Endothelial cell of umbilical vein (primary cell): ENCODE measurements around the gene ZNF565. TPM values are rescaled to one million over a fixed set of nuclear protein-coding genes. Genes with fewer than 3 reads are reported as not detected.

ENCODE experiments used
- BruUV-seq: library from RNA; stranded (reverse); fragments of 400-500 nt; replicated peaks from 2 replicates; lab custom pipeline; 2021; lab: Mats Ljungman, UMichigan
- CTCF ChIA-PET: fragments of 300-600, 350-600 bp; sonication (Branson Sonifier 250); formaldehyde crosslinking; loops from one replicate; lab custom pipeline; 2021; ENCODE audit warnings: antibody characterized with exemption, inconsistent platforms; lab: Charles Lee
- POLR2A ChIA-PET: fragments of 300-600, 350-600 bp; sonication (Branson Sonifier 250); formaldehyde crosslinking; loops from one replicate; lab custom pipeline; 2021; ENCODE audit warnings: antibody characterized with exemption, inconsistent platforms; lab: Charles Lee
- DNase-seq: peaks from one replicate; pipeline ENCODE4 v3.0.0-alpha.2; 2011; ENCODE audit warnings: low read depth, low spot score
- FAIRE-seq: peaks from 2 replicates; lab custom pipeline; 2011; peaks lifted over from hg19 to GRCh38; lab: Jason Lieb, UNC
- H2AFZ ChIP-seq: 2 replicates; pipeline ENCODE4 v1.6.0; 2012; ENCODE audit warnings: low read depth, low read length, control low read depth, inconsistent platforms
- H3K27ac ChIP-seq: 2 replicates; pipeline ENCODE4 v1.5.1; 2011; ENCODE audit warnings: low read depth, mild to moderate bottlenecking, control low read depth, low read length, moderate library complexity; ENCODE audit not compliant: insufficient read depth
- H3K27me3 ChIP-seq, 2 experiments: 2 replicates each; pipeline versions ENCODE4 v1.6.0 to v1.6.1; 2011; ENCODE audit warnings: low read length in 2 of 2, mixed read lengths in 1 of 2; ENCODE audit not compliant: control insufficient read depth in 2 of 2, insufficient read depth in 2 of 2
- H3K36me3 ChIP-seq, 2 experiments: 2 replicates in 1 of 2; 3 replicates in 1 of 2; pipeline ENCODE4 v1.5.1; 2011; ENCODE audit warnings: low read length in 2 of 2, mild to moderate bottlenecking in 1 of 2, moderate library complexity in 1 of 2; ENCODE audit not compliant: control insufficient read depth in 2 of 2, insufficient read depth in 2 of 2; ENCODE audit errors: extremely low read depth in 1 of 2
- H3K4me1 ChIP-seq: 3 replicates; pipeline ENCODE4 v1.5.1; 2011; ENCODE audit warnings: mild to moderate bottlenecking, low read length; ENCODE audit not compliant: control insufficient read depth, insufficient read depth; ENCODE audit errors: extremely low read depth
- H3K4me2 ChIP-seq: 2 replicates; pipeline ENCODE4 v1.6.1; 2011; ENCODE audit warnings: low read length, control low read depth, mixed read lengths; ENCODE audit not compliant: insufficient read depth
- H3K4me3 ChIP-seq, 3 experiments: fragments of 200-600 bp in 1 of 3; sonication (generic), shearing (Covaris generic) in 1 of 3; replicated peaks in 1 of 3; 2 replicates each; pipeline ENCODE4 v1.5.1; 2011 to 2016; ENCODE audit warnings: control low read depth in 3 of 3, low read length in 3 of 3, mild to moderate bottlenecking in 2 of 3, inconsistent platforms in 1 of 3, low read depth in 1 of 3, moderate library complexity in 1 of 3; ENCODE audit not compliant: insufficient read depth in 1 of 3
- H3K79me2 ChIP-seq: 2 replicates; pipeline ENCODE4 v1.6.0; 2012; ENCODE audit warnings: low read length, inconsistent platforms; ENCODE audit not compliant: control insufficient read depth, insufficient read depth
- H3K9ac ChIP-seq: replicated peaks from 2 replicates; pipeline ENCODE3; 2011; ENCODE audit warnings: low read length, control low read depth; ENCODE audit not compliant: insufficient read depth; ENCODE audit errors: extremely low read depth
- H3K9me1 ChIP-seq: replicated peaks from 3 replicates; pipeline ENCODE4 v1.6.0; 2011; ENCODE audit warnings: mild to moderate bottlenecking, low read length; ENCODE audit not compliant: control insufficient read depth, insufficient read depth; ENCODE audit errors: extremely low read depth
- H3K9me3 ChIP-seq: replicated peaks from 2 replicates; pipeline ENCODE4 v1.5.1; 2012; ENCODE audit warnings: low read length, inconsistent platforms; ENCODE audit not compliant: control insufficient read depth, insufficient read depth
- H4K20me1 ChIP-seq: replicated peaks from 2 replicates; pipeline ENCODE3; 2011; ENCODE audit warnings: mild to moderate bottlenecking, low read length; ENCODE audit not compliant: control insufficient read depth, insufficient read depth; ENCODE audit errors: extremely low read depth
- POLR2AphosphoS5 ChIP-seq: IDR thresholded peaks from 2 replicates; pipeline ENCODE4 v1.6.1; 2012; ENCODE audit warnings: low read depth, mild to moderate bottlenecking, control low read depth, low read length, moderate library complexity; ENCODE audit not compliant: insufficient read depth
- dilution Hi-C: fragments of 300-500 bp; cut with MboI; formaldehyde crosslinking; loops from one replicate; pipeline ENCODE4 v1.15.0; 2019; ENCODE audit warnings: low sequenced_read_pairs; ENCODE audit not compliant: extremely low pct_ligation_motif_present
- intact Hi-C: fragments of 100-400 bp; cut with micrococcal nuclease; formaldehyde crosslinking; loops from one replicate; pipeline ENCODE4 v1.10.0; 2022
- polyA plus RNA-seq, 4 experiments: library from polyadenylated mRNA; depleted of rRNA in 3 of 4; stranded (reverse) in 3 of 4; unstranded in 1 of 4; fragments of >200 nt; gene quantifications; 2 replicates each; pipeline versions ENCODE4 v1.2.1 to v1.2.3, GENCODE V29; 2011 to 2012; ENCODE audit warnings: missing spikeins in 1 of 4
- total RNA-seq: library from RNA; stranded (reverse); gene quantifications from 2 replicates; pipeline ENCODE4 v1.2.3, GENCODE V29; 2021
- TF ChIP-seq, protein P1 (sequence below): IDR thresholded peaks from 2 replicates; pipeline ENCODE4 v1.6.1; 2011; ENCODE audit not compliant: insufficient read depth, insufficient read length

Gene ZNF565
- total and polyA plus RNA-seq, 2 donors (not counting 3 experiments of a cell fraction or from before 2014, with no cell fraction given), result 1.4 to 3.6 TPM

DNA sequence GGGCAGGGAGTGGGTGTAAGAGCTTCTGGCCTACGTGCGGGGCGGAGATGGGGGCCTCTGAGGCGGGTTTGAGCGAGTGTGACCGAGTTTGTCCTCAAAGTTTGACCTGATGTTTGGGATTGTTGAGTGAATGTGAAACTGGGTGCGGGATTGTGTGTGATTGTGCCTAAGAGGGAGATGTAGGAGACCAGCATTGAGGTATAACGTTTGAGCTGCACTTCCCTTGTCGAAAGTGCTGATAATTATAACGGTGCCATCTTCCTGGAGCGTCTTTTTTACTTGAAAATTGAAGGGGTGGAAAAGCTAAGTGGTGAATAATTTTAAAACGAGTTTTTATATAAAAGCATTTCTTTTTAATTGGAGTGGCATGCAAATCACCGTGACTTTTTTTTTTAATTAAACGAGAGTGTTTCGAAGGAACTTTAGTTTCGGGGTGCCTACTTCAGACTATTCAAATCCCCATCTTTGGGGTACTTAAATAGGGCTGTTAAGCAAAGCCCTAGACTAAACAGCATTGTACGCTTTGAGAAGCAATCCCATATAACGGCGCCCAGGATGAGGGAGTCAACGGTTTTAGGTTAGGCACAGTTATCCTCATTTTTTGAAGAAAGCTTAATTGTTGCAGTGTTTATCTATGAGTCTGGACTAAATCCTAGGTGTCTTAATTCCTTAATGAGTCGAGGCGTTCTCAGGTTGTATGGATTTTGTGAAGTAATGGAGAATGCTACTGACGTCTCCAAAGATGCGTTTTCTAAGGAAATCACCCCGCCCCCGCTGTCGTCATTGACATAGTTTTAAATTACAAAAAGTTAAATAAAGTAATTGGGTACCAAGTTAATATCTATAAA lies 1.0 kb upstream of the ZNF565 start:
- no peaks in the 10 kb centered on the region for H4K20me1 ChIP-seq
- H3K9me1 ChIP-seq, result no peaks in the 10 kb centered on the region
- H3K4me1 ChIP-seq, result peaks cover 5% of the 10 kb centered on the region
- peak; percentile 58 for DNase-seq
- TF ChIP-seq, protein P1, sequence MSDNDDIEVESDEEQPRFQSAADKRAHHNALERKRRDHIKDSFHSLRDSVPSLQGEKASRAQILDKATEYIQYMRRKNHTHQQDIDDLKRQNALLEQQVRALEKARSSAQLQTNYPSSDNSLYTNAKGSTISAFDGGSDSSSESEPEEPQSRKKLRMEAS, result no peak
- no peaks in the 10 kb centered on the region for H3K27me3 ChIP-seq
- ChIA-PET CTCF (interaction anchor here (1.2 to 1.5 kb wide), 4 partner anchors 10 to 155 kb away, joined by 3 to 8 read pairs (median 5); no protein-coding TSS in a partner anchor), POLR2A (interaction anchor here (1.0 to 1.3 kb wide), 2 partner anchors 88 to 313 kb away, joined by 3 read pairs; partner anchors contain the start of gene ZNF260)
- H3K4me3 ChIP-seq, result peak overlapping the region; percentile 78 to 93 (median 87)
- H2AFZ ChIP-seq, result peak overlapping the region; percentile 40
- no peaks in the 10 kb centered on the region for H3K9me3 ChIP-seq
- TSS peak; percentile 74 for BruUV-seq
- dilution Hi-C loops (no loop called here), intact Hi-C loops (loop anchor here (1.0 to 10.0 kb wide), 5 partner anchors 77 to 559 kb away; partner anchors contain the start of genes TBCB, ZNF260, ZNF566 and ZNF850)
- peak overlapping the region; percentile 99 for H3K9ac ChIP-seq
- peak overlapping the region; percentile 82 for H3K27ac ChIP-seq
- FAIRE-seq, result no peak
- peaks cover 57% of the 10 kb centered on the region for H3K79me2 ChIP-seq
- no peaks in the 10 kb centered on the region for H3K36me3 ChIP-seq
- H3K4me2 ChIP-seq, result peak overlapping the region; percentile 94

DNA sequence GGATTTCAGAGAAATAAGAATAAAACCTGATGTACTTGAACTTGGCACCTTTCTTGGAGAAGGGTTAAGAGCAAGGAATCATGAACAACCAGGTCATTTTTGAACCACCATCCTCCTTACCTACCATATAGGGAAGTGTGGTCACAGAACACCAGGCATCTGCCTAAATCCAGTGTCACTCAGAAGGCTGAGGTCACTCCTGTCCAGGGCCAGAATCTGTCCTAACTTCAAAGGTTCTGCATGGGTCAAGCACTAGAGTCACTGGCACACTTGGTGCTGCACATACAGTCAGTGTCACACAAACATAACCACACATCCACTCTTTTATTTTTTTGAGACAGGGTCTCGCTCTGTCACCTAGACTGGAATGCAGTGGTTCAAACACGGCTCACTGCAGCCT lies 1.6 kb downstream of the ZNF565 start:
- no peak overlapping the region for H3K4me2 ChIP-seq
- FAIRE-seq, result no peak
- no peak overlapping the region for H3K4me3 ChIP-seq
- H3K9me1 ChIP-seq, result no peaks in the 10 kb centered on the region
- no peaks in the 10 kb centered on the region for H3K36me3 ChIP-seq
- no peaks in the 10 kb centered on the region for H4K20me1 ChIP-seq
- TF ChIP-seq, protein P1, result no peak
- TF ChIP-seq POLR2AphosphoS5, result no peak
- DNase-seq, result no peak
- no peak overlapping the region for H3K9ac ChIP-seq
- H3K27me3 ChIP-seq, result no peaks in the 10 kb centered on the region
- dilution Hi-C loops, result no loop called here
- BruUV-seq, result no TSS peak
- no peak overlapping the region for H3K27ac ChIP-seq
- peaks cover 5% of the 10 kb centered on the region for H3K4me1 ChIP-seq
- H3K9me3 ChIP-seq, result no peaks in the 10 kb centered on the region
- no peak overlapping the region for H2AFZ ChIP-seq
- POLR2A ChIA-PET, result no interaction called here
- intact Hi-C loops, result loop anchor here (10.0 kb wide), 2 partner anchors 272 to 562 kb away; partner anchors contain the start of genes ZNF566 and ZNF850
- peaks cover 35% of the 10 kb centered on the region for H3K79me2 ChIP-seq
- CTCF ChIA-PET, result no interaction called here
